HG03135 (cell line): ENCODE measurements around the gene CNNM3.
"Not testable (repeated sequence)": the region's sequence is repeated elsewhere in the genome, so short reads cannot be mapped to it uniquely, and the experiment has no call there.

Experiments
- ATAC-seq: cut with Tn5 transposase; IDR thresholded peaks from one replicate; pipeline ENCODE4 v1.9.1; 2021; ENCODE audit warnings: mild to moderate bottlenecking, moderate library complexity; ENCODE audit not compliant: unreplicated experiment

The CNNM3 gene

GRCh38 chr2:96798733-96799622 lies 17.1 kb upstream of the CNNM3 start:
- ATAC-seq = no peak

GRCh38 chr2:96799623-96799935 lies 16.5 kb upstream of the CNNM3 start:
- ATAC-seq = no peak

DNA sequence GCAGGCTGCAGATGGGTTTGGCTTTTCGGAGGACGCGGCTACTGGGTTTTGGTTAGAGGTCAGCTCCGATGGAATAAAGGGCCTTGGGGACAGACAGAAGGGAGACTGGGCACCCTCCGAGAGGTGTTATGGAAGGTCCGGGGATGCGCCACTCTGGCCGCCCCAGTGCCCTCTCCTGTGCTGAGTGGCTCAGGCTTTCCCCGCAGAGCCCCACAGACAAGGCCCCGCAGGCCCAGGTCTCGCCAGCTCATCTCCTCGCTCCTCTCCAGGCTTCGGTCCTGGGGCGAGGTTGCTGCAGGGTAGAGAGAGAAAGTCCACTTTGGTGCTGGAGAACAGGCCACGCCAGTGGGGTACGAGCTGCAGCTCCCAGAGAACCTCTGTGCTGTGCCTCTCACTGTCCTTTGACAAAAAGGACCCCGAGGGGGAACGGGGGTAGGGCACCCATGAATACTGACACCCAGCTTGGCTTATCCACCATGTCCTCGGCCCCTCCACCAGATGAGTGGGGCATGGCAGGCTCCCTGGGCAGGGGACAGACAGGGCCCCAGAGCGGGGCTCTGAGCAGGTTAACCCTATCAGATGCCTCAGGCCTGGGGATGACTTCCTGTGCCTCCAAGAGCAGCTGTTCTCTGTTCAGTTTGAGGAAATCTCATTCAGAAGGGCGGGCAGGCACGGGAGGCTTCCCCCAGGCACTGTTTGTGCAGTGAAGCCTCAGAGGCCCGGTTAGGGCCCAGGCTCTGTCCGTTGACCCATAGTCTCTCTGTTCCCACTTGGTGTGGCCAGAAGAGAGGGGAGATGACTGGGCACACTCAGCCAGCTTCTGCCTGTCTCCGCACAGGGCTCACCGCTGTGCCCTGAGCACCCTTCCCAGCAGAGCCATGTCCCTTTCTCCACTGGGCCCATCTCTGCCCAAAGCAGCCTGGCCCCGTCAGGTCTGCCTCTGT lies 15.7 kb upstream of the CNNM3 start:
- ATAC-seq = peak; percentile 26

DNA sequence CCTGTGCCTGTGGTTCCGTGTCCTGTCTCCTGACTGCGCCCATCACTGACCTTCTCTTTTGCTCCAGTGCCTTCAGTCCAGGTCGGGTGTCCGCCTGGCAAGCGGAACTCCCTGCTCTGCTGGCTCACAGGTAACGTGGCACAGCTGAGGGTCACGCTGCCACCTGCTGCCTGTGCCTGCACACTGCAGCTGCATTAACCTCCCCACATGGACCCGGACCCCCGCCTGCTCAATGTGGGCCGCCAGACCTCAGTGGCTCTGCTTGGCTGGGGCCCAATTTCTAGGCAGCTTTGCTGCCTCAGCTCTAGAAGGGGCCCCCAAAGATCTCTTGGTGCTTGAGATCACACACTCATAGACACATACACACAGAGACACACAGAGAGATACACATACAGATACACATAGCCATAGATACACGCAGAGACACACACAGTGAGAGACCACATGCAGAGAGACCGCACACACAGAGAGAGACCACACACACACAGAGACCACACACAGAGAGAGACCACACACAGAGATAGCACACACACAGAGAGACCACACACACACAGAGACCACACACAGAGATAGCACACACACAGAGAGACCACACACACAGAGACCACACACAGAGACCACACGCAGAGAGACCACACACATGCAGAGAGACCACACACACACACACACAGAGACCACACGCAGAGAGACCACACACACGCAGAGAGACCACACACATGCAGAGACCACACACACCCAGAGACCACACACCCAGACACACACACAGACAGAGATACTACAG lies 14.9 kb upstream of the CNNM3 start:
- ATAC-seq = peak; percentile 86

- ATAC-seq = no peak
Measured at GRCh38 chr2:96801786-96802595, 14.1 kb upstream of the CNNM3 start.

GRCh38 chr2:96802721-96803120 lies 13.3 kb upstream of the CNNM3 start:
- no peak for ATAC-seq

GRCh38 chr2:96804986-96805385 lies 11.1 kb upstream of the CNNM3 start:
- no peak for ATAC-seq

GRCh38 chr2:96805946-96806345 lies 10.1 kb upstream of the CNNM3 start:
- ATAC-seq = not testable (repeated sequence)

DNA sequence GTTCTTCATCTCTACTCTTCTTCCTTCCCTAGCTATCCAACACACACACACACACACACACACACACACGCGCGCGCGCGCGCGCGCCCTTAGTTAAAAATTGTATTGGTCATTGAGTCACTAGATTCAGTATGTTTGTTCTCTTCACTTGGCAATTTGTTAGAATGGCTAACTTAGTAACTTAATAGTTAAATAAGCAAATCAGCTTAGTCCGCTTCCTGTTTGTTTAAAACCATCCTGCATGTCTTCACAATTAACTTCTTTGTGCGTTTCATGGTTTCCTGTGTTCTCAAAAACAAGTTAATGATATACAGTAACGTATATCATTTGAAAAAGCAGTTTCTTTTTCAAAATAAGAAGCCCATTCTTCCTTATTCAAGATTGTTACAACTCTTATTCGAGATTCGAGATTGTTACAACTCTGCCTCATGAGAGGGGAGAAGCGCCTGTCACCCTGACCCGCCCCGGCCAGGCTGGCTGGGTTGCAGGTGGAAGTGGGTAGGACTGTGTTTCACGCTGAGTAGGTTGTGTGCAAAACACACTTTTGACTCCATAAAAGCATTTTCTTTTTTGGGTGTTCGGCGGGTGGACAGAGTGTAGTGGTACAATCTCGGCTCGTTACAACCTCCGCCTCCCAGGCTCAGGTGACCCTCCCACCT lies 9.5 kb upstream of the CNNM3 start:
- peak; percentile 56 for ATAC-seq

DNA sequence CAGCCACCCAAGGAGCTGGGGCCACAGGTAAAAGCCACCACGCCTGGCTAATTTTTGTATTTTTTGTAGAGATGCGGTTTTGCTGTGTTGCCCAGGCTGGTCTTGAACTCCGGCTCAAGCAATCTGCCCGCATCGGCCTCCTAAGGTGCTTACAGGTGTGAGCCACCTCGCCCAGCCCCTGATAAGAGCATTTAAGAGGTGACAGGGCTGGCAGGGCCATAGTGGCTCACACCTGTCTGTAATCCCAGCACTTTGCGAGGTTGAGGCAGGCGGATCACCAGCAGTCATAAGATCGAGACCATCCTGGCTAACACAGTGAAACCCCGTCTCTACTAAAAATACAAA lies 9.0 kb upstream of the CNNM3 start:
- ATAC-seq = peak; percentile 7

DNA sequence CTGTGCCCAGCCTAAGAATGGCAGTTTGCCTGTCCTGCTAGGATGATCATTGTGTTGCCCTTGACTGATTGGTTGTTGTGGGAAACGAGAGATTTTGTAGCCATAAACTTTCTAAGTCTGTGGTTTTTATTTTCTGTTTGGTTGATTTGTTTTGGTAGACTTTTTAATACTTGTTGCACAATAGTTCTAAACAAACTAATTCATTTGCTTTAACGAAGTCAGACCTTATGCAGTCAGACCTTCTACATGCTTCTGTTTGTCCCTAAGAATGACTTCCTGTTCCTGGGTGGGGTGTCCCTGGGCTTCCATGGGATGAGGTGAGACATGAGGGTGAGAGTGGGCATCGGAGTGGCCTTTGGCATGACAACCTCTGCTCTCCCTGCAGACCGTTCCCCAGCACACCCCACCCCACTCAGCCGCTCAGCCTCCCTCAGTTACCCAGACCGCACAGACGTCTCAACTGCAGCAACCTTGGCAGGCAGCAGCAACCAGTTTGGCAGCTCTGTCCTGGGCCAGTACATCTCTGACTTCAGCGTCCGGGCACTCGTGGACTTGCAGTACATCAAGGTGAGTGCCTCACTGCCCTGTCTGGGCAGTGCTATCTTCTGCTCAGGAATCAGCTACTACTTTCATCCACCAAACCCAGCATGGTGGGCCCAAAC lies 7.8 kb upstream of the CNNM3 start:
- no peak for ATAC-seq

DNA sequence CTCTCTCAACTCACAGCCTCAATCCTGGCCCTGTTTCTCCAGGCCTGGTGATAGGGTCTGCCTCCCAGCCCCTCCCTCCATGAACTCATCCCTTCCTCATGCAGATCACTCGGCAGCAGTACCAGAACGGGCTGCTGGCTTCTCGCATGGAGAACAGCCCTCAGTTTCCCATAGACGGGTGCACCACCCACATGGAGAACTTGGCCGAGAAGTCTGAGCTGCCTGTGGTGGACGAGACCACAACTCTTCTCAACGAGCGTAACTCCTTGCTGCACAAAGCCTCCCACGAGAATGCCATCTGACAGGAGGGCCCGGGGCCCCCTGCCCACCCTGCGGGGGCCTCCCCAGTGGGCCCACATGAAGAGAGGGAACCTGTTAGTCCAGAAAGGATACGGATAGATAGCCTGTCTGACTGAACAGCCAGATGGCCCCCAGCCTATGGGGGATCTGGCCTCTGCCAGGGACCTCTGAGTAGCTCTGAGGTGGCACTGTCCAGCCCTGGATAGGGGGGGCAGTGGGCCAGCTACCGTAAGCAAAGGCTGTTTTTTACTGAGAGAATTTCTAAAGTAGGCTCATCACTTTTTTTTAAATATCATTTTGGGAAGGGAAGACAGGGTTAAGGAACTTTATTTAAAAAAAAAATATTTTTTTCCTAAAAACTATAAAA lies 6.7 kb upstream of the CNNM3 start:
- no peak for ATAC-seq

GRCh38 chr2:96809951-96810782 lies 5.9 kb upstream of the CNNM3 start:
- ATAC-seq = no peak

DNA sequence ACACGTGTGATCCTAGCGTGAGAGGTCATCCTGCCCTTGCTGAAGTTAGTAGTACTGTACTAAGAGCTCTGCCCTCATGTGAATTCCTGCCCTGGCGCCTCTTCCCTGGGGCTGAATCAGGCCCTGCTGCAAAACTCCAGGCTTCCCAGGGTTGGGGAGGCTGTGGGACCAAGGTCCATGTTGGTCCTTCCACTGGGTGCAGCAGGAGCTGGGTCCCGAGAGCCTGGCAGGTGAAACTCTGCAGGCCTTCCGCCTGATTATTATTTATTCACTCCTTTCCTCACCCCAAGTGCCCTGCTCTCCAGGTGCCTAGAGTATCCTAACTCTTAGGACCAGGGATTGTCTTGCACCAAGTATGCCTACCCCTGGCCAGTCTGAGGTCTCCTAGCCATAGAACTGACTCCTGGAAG lies 5.3 kb upstream of the CNNM3 start:
- no peak for ATAC-seq

- no peak for ATAC-seq
Measured at GRCh38 chr2:96811917-96812316, 4.2 kb upstream of the CNNM3 start.

GRCh38 chr2:96813656-96814055 lies 2.4 kb upstream of the CNNM3 start:
- no peak for ATAC-seq

DNA sequence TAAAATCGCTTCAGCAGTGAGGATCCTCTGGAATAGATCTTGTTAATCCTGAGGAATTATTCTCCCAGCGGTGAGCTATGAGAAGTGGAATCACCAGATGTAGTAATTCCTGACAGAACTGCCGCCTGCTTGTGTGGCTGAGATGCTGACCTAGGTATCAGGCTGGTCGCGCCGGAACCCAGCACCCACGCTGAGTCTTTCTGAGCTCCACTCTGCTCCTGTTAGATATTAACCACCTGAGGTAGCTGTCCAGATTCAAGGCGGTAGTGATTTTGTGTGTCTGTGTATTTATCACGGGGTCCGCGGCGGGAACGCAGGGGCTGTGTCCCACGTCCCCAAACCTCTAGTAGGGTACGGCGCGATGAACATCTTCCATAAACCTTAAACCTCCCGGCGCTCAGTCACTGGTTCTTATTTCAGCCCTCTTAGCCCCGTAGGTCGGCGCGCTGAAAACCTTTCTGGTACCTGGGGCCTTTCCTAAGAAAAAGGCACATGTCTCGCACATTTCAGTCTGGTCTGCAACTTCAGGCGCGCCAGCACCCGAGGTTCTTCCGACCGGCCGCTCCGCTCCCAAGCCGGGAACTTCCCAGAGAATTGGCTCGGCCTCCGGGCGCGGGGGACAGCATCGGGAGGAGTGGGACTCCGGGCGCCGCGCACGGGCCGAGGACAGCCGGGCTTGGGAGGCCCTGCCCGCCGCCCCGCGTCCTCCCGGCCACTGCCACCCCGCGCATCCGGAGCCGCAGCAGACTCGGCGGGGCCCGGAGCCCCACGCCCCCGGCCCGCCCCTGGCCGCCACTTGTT lies 542 bp upstream of the CNNM3 start:
- no peak for ATAC-seq
